Activated naive CD8-positive, alpha-beta T cell treated with anti-CD3 and anti-CD28 coated beads, Interleukin-2, amount 50 U/mL, for 16 hours (primary cell): Measurements from ENCODE around the gene DFFA.
"Not testable (repeated sequence)": the region's sequence is repeated elsewhere in the genome, so short reads cannot be mapped to it uniquely, and the experiment has no call there.

Source experiments
- DNase-seq: peaks from one replicate; pipeline ENCODE4 v3.0.0-alpha.2; 2020; ENCODE audit warnings: low read depth, low spot score

The DFFA gene

DNA sequence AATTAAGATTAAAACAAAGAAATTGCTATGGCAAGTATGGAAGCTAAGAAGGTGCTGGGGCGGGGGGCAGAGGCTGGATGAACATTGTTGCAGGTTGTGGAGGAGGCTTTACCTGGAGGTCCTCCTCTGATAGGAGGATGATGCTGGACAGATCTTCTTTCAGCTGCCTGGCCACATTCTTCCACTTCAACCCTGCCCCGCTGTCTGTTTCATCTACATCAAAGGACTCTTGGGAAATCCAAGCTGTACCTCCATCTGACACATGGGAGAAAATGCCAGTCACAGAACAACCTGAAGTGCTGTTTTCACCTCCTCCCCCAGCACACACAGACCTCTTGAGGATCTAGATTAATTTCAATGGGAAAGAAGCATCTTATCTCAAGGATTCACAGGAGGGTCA is 5.3 kb downstream of the DFFA start:
- DNase-seq, result no peak

DNA sequence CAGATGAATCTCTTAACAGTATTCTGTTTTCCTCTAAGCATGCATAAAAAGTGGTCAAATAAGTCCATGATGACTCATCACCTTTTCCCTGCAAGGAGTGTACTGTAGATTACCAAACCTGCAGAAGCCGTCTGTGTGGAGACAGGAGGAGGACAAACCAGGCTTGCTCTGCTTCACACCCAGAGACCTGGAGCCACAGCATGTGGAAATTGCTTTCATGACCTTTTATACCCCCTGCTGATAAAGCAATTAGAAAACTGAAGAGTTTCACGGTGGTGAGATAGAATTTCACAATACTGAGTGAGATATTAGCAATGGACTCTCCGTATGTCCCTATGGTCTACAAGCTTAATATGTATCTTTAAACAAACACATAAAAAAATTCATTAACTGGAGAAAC is 13.1 kb downstream of the DFFA start:
- no peak for DNase-seq

DNA sequence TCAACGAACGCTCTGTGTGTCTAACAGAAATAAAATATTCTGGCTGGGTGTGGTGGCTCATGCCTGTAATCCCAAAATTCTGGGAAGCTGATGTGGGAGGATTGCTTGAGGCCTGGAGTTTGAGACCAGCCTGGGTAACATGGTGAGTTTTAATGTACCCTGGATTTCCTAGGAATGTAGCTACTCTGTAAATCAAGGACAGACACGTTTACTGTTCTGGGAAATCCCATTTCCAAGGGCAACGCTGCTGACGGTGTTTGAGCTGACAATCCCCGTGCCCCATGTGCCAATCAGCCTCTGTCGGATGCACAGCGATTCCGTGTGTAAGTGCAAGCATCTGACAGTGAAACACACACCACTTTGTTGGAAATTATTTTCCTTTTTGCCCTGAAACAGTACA is 14.5 kb downstream of the DFFA start:
- DNase-seq, result no peak

DNA sequence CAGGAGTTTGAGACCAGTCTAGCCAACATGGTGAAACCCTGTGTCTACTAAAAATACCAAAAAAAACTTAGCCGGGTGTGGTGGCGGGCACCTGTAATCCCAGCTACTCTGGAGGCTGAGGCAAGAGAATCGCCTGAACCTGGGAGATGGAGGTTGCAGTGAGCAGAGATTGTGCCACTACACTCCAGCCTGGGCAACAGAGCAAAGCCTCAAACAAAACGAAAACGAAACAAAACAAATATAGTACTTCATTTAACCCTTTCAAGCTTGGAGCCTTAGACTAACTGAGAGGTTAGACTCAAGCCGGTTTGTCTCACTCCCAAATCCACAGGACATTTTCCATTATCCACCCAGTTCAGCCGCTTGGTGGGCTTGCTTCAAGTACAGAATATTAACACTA is 14.9 kb downstream of the DFFA start:
- not testable (repeated sequence) for DNase-seq

DNA sequence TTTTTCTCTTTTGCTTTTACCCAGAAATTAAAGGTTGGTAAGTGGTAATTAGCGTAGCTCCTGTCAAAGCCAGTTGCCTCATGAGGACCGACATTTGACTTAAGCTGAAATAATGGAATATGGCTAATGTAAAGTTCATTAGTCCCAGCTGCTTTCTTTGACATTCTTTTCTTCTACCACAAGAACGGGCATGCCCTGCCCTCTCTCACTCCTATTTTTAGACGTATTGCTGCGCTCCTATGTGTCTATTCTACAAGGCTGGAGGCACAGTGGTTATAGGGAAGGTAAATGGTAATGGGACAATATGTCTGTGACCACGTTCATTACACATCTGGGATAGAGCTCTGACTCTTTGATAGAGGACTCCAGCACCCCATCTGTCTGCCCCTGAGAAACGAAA is 15.7 kb downstream of the DFFA start:
- no peak for DNase-seq

DNA sequence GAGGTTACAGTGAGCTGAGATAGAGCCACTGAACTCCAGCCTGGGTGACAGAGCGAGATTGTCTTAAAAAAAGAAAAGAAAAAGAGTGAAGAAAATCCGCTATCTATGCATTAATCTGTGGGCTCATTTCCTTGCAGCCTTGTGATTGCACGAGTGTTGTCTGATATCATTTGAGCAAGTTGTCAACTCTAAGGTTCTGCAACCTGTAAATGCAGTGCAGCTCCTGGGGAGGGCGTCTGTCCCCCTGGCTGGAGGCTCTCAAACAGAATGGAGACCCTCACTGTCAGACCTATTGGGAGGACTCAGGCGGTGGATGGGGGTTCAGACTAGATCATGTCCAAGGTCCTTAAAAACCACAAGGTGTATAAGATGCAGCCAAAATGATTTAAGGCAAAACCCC is 16.3 kb downstream of the DFFA start:
- no peak for DNase-seq

DNA sequence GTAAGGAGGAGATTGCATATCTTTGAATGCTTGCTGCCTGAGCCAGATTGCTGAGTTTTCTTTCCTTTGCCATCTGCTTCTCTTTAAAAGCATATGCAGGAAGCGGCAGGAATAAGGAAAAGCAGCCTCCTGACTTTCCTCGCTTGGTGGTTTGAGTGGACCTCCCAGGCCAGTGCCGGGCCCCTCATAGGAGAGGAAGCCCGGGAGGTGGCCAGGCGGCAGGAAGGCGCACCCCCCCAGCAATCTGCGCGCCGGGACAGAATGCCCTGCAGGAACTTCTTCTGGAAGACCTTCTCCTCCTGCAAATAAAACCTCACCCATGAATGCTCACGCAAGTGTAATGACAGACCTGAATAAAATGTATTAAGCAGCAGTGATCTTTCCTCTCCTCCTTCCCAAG is 21.0 kb downstream of the DFFA start:
- DNase-seq, result no peak

DNA sequence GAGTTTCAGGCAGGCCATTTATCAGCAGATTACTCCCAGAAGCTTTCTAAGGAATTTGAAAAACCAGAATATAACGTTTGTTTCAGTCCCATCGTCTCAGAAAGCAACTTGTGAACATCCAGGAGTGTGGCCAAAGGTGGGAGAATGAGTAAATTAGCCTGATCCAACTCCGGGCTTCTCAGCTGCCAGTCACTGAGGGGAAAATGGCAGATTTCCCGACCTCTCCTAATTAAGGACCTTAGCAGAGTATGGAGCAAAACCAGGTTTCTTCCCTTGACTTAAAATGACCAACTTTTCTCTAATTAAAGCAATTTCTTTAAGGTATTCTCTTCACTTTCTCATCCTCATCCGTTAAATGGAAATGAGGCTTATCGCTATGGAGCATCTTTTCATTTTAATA is 21.5 kb downstream of the DFFA start:
- no peak for DNase-seq

DNA sequence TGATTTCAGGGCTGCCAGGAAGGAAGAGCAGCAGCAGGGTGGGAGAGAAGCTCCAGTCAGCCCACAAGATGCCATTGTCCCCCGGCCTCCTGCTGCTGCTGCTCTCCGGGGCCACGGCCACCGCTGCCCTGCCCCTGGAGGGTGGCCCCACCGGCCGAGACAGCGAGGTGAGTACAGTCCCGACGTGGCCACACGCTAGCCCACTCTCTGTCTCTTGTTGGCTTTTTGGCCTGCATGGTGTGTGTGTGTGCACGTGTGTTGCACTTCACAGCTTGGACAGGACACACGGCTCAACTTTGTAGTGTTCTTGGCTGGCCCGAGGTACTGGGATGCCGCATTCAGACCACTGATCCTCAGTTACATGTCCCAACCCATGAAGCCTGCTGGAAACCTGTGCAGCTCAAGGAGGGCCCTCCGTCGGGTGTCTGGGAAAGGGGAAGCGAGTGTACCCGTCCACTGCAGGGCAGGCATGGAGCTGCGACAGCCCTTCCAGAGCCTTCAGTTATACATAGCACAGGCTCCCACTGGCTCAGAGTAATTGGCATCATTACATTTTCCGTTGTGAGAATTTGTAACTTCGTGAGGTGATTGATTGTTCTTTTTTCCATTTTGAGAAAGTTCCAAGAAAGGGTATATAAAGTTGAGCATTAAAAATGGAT is 22.0 kb downstream of the DFFA start:
- no peak for DNase-seq

DNA sequence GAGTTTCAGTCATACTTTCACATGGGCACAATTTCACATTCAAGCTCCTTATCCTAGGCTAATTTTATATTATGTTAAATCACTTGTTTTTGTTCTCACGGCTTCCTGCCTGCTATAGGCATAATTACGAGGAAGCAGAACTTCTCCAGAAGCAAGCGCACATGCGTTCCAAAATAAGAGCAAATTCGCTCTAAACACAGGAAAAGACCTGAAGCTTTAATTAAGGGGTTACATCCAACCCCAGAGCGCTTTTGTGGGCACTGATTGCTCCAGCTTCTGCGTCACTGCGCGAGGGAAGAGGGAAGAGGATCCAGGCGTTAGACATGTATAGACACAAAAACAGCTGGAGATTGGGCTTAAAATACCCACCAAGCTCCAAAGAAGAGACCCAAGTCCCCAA is 22.6 kb downstream of the DFFA start, which contains the start of gene CORT:
Gene CORT, plus strand, starts transcription at position 281 of the 400 bp plus-strand sequence. CDS start 193 bp downstream, outside the sequence.
- DNase-seq, result no peak

DNA sequence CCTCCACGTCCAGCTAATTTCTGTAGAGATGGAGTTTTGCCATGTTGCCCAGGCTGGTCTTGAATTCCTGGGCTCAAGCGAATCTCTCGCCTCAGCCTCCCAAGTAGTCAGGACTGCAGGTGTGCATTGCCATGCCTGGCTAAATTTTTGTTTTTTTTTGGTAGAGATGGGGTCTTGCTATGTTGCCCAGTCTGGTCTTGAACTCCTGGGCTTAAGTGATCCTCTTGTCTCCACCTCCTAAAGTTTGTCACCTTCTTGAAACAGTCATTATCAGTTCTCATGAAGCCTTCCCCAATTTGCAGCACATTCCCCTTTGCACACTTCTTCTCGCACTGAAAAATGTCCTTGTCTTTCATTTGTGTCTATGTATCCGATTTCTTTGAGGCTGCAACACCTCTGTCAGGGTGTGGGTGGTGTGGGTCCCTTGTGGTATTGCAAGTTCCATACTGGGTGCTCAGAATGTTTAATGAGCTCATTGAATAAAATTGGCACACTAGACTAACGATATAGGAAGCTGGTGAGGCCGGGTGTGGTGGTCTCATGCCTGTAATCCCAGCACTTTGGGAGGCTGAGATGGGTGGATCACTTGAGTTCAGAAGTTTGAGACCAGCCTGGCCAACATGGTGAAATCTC is 25.4 kb downstream of the DFFA start:
- DNase-seq, result no peak

DNA sequence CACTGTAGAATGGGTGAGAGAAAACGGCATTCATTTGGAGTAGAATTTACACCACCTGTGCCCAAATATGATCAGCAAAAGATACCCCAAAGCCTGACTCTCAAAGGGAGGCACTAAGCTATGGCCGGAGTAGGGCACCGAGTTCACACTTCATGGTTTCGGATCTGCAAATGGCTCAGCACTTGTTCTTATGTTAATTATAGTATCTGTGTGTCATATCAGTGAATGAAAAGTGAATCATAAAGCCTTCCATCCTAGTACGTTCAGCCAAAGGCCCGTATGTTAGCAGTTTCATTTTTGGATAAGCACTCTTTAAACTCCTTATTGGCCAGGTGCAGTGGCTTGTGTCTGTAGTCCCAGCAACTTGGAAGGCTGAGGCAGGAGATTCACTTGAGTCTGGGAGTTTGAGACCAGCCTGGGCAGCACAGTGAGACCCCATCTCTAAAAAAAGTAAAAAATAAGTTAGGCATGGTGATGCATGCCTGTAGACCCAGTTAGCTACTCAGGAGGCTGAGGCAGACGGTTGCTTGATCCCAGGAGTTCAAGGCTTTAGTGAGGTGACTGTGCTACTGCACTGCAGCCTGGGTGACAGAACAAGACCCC is 27.4 kb downstream of the DFFA start:
- DNase-seq, result no peak

DNA sequence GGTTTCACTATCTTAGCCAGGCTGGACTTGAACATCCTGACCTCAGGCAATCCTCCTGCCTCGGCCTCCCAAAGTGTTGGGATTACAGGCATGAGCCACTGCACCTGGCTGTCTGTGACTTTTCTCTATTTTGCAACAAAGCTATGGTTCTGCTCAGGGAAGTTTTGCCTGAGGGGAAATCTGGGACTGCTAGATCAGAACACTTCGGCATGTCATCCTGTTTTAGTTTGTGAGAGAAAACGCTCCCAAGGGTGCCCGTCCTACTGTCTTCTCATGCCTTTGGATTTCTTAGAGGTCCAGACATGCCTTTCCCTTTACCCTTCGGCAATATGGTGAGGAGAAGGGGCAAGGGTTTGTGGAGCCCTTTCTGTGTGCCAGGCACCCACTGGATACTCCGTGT is 28.1 kb downstream of the DFFA start:
- no peak for DNase-seq

DNA sequence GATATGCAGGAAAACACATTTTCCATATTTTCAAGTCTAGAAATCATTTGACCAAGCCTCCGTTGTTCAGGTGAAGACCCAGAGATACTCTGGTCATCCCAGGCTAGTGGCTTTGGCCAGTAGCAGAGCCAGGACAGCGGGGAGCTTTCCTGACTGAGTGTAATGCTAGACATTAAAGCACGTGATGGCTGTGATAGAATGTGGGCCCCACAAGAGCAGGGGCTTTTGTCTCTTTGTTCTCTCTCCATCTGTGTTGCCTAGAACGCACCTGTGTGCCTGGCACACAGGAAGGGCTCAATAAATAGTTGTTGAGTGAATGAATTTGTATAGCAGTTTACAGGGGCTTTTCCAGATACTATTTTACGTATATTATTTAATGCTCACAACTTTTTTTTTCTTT is 31.5 kb downstream of the DFFA start:
- no peak for DNase-seq

DNA sequence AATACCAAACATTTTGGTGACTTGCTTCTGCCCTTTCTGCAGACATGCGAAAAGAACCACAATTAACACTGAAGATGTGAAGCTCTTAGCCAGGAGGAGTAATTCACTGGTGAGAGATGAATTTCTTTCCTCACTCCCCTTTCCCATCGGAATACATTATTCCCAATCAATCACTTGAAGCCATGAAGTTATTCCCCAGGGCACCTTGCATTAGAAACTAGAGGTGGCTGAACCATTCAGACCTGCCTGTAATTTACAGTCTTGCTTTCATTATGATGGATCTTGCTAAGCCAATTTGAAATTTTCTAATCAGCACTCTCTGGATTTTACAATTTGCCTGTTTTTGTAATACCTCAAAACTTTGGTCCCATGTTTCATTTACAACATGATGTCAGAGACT is 32.0 kb downstream of the DFFA start:
- no peak for DNase-seq

DNA sequence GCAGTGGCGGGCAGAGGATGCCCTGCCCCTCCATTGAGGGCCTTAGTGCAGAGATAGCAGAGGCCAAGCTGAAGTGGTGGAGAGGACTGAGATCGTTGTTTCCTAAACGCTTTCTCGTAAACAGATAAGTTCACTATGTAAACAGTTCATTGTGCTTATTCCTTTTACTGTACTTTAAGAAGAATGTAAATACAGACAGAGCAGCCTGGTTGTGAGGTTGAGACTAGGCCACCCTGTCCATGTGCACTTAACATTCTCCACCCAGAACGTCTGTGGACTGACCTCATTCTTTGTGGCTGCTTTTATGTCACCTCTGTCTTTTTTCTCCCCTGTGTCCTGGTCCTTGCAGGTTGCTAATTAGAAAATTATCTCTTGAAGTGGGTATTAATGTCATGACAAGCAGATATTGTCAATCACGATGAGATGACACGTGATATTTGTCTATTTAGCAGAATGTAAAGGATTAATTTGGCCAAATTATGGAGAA is 33.6 kb downstream of the DFFA start:
- no peak for DNase-seq

DNA sequence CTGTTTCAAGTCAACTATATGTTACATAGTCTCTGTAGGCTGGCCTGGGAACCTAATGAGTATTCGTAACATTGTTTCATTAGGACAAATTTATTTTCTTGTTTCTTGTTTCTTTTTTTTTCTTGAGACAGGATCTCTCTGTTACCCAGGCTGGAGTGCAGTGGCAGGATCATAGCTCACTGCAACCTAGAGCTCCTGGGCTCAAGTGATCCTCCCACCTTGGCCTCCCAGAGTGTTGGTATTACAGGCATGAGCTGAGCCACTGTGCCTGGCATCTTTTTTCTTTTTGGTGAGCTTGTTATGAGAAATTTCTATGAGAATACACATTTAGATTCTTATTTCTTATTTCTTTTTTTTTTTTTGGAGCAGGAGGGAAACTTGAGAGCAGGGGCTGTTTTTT is 35.3 kb downstream of the DFFA start:
- no peak for DNase-seq

DNA sequence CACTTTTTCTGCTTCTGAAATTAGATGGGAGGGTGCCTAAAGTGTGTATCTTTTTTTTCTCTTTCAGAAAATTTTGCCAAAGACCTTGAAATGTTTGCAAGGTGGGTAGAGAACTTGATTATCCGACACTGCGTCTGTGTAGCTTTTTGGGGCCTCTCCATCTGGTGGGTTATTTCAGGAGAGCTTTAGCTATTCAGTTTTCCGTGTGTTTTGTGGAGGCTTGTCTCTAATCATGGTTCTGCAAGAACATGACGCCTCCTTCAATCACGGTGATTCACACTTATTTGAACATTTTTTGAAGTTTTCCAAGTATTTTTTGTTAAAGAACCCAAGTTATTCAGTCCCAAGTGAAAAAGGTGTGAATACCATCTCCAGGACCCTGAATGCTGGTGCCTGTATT is 37.7 kb downstream of the DFFA start:
- no peak for DNase-seq

DNA sequence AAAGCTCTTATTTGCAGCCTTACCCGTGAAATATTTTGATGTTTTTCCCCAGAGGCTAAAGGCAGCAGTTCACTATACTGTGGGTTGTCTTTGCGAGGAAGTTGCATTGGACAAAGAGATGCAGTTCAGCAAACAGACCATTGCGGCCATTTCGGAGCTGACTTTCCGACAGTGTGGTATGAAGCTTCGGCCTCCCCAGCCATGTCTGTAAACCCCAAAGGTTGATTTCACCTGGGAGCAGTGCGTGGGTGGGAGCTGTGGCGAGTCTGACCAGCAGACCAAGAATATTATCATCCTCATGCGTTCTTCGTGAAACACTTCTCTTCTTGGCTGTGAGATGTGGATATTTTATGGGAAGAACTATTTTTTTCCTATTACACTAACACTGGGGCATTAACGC is 38.5 kb downstream of the DFFA start:
- no peak for DNase-seq

DNA sequence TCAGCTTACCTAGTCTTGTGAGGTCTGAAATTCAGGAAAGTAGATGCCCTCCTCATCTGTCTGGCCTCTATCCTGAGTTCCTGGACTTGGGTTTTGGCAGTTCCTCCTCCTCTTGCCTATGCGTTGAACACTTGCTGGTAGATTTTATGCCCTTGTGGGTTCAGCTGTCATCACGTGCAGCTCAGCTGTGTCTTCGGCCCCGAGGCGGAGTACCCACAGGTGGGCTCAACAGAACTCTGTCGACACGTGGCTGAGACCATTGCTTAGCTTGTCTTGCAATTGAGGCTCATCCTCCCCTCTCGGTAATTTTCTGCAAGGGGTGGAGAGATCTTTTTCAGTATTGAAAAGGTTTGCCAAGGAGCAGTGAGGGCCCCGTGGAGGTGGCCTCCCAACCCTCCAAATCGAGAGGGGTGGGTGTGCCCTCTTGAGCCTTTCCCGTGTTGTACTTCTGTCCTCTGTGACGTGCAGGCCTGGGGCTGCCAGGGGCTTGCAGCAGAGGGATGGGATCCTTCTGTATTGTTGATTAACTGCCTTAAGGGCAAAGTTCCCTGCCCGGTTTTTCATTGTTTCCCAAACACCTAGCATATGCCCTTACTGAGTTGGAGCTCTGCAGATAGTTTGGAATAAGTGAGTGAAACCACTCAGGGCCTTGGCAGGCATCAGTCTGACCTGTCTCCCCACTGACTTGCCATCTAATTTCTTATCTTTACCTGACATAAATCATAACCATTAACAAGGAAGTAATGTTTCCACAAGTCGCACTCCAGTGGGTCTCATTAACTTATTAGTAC is 39.2 kb downstream of the DFFA start:
- no peak for DNase-seq

DNA sequence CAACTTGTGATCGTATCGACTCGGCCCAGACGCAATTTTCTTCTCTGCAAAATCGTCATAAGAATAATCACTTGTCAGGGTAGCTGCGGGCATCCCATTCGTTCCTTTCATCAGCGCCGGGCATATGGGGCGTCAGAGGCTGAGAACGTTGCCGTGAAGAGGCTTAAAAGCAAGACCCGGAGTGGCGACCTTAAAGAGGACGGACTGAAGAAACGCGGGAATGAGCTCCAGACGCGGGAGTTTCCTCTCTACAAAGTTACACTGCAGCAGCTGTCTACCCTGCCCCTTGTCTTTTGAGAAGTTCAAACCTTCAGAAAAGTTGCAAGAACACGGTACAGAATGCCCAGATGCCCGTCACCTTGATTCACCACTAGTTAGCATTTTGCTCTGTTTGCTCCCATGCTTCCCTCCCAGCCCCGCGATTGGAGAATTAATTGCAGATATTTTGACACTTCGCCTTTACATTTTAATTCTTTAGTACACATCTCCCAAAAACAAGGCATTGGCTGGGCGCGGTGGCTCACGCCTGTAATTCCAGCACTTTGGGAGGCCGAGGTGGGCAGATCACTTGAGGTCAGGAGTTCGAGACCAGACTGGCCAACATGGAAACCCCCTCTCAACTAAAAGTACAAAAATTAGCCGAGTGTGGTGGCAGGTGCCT is 41.1 kb downstream of the DFFA start:
- DNase-seq, result no peak
